22Rv1 (cell line): ENCODE results near the gene ZNF214.
"Not testable (repeated sequence)": the region's sequence is repeated elsewhere in the genome, so short reads cannot be mapped to it uniquely, and the experiment has no call there.

Experiments
- H3K27ac ChIP-seq: fragments of 450-650 bp; 2 replicates; pipeline ENCODE4 v1.5.1; 2017
- ZFX ChIP-seq: fragments of 450-650 bp; IDR thresholded peaks from 2 replicates; pipeline ENCODE4 v1.6.1; 2017; ENCODE audit warnings: antibody characterized with exemption, borderline replicate concordance
- TF ChIP-seq, protein P1 (sequence below): fragments of 450-650 bp; IDR thresholded peaks from 2 replicates; pipeline ENCODE4 v1.5.1; 2017; ENCODE audit warnings: mild to moderate bottlenecking

Gene ZNF214

DNA sequence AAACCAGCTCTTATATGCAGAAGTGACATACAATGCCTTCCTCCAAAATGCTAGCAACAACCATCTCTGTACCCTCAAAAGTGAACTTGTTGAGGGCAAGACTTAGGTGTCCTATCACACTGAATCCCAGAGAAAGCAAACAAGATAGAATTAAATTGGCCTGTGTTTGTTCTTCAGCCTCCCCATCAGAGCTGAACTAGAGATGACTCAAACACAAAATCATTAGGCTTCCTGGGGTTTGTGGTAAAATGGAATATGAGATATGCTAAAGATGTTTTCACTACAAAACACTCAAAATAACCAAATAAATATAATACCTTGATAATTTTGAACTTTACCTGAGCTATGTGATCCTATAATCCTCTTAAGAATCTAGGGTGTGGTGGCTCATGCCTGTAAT lies 31.6 kb downstream of the ZNF214 start:
- TF ChIP-seq, protein P1, sequence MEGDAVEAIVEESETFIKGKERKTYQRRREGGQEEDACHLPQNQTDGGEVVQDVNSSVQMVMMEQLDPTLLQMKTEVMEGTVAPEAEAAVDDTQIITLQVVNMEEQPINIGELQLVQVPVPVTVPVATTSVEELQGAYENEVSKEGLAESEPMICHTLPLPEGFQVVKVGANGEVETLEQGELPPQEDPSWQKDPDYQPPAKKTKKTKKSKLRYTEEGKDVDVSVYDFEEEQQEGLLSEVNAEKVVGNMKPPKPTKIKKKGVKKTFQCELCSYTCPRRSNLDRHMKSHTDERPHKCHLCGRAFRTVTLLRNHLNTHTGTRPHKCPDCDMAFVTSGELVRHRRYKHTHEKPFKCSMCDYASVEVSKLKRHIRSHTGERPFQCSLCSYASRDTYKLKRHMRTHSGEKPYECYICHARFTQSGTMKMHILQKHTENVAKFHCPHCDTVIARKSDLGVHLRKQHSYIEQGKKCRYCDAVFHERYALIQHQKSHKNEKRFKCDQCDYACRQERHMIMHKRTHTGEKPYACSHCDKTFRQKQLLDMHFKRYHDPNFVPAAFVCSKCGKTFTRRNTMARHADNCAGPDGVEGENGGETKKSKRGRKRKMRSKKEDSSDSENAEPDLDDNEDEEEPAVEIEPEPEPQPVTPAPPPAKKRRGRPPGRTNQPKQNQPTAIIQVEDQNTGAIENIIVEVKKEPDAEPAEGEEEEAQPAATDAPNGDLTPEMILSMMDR: no peak
- TF ChIP-seq ZFX: no peak
- no peak overlapping the region for H3K27ac ChIP-seq

DNA sequence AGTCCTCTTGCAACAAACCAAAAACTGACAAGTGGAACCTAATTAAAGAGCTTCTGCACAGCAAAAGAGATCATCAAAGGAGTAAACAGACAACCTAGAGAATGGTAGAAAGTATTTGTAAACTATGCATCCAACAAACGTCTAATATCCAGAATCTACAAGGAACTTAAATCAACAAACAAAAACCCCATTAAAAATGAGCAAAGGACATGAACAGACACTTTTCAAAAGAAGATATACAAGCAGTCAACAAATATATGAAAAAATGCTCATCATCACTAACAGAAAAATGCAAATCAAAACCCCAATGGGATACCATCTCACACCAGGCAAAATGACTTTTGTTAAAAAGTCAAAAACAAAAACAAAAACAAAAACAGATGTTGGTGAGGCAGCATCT lies 33.7 kb downstream of the ZNF214 start:
- H3K27ac ChIP-seq: no peak overlapping the region
- TF ChIP-seq, protein P1: no peak
- no peak for TF ChIP-seq ZFX

GRCh38 chr11:6979365-6979764 lies 40.8 kb downstream of the ZNF214 start:
- no peak for TF ChIP-seq ZFX
- TF ChIP-seq, protein P1: no peak

DNA sequence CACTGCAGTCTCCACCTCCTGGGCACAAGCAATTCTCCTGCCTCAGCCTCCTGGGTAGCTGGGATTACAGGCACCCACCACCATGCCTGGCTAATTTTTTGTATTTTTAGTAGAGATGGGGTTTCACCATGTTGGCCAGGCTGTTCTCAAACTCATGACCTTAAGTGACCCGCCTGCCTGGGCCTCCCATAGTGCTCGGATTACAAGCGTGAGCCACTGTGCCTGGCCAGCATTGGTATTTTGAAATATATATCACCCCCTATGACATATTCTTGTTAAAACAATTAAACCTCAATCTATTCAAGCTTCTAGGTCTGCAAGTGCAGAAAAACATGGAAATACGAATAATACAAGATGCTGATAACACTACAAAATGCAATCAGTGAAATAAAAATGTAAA lies 50.3 kb downstream of the ZNF214 start:
- not testable (repeated sequence) for H3K27ac ChIP-seq

More at GRCh38 chr11:6979365-6979764, 40.8 kb downstream of the ZNF214 start:
- H3K27ac ChIP-seq: no peak overlapping the region

DNA sequence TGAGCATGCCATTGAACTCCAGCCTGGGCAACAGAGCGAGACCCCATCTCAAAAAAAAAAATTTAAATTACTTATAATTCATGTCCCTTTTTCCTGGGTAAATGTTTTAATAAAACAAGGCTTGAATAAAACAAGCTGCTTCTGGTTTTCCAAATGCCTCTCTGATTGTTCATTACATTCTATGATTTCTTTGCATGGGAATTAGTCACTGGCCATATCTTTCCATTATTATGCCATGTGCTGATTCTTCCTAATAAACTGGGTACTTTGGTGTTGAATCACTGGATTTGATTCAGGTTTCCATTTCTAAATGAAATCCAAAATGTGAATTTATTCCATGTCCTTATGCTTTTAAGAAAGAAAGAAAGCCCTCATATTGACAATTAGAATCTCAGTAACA lies 51.3 kb downstream of the ZNF214 start:
- no peak for TF ChIP-seq ZFX
- TF ChIP-seq, protein P1: no peak
- no peak overlapping the region for H3K27ac ChIP-seq

DNA sequence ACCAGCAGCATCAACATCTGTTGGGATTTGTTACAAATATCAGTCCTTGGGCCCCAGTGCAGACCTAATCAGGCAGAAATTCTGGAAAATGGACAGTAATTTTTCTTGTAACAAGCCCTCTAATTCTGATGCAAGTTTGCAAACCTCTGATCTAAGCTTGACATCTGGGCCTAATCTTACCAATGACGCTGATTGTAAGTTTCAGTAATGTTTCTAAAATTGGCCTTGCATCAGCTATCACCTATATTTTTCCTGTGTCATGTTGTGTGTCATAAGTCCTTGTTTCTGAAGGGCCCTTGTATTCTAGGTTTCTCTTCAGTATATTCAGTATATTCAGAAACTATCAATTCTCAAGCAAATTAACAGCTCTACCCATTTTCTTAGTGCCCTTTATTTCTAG lies 57.5 kb downstream of the ZNF214 start:
- H3K27ac ChIP-seq: no peak overlapping the region
- TF ChIP-seq, protein P1: no peak
- TF ChIP-seq ZFX: no peak

DNA sequence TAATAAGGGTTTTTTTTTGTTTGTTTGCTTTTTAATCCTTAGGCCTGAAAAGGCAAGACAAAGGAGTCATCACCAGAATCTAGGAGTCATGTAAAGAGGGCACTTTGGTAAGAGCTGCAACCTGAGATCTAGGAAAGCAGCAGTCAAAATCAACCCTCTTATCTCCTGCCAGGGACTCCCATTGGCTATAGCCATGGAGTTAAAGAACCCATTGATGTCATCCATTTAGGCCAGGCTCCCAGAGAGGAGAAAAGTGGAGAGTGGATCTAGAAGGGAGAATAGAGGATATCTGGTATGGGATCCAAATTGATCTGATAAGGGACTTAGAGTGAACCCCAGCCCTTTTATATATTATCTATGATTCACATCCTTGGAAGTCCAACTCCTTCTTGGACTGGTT lies 58.0 kb downstream of the ZNF214 start:
- TF ChIP-seq ZFX: no peak
- TF ChIP-seq, protein P1: no peak
- no peak overlapping the region for H3K27ac ChIP-seq

- H3K27ac ChIP-seq: not testable (repeated sequence)
These were observed 65.9 kb downstream of the ZNF214 start for GRCh38 chr11:6954248-6954647.
